Caco-2 (cell line): ENCODE results near the gene TRIM39. TPM values are rescaled to one million over a fixed set of nuclear protein-coding genes. Genes with fewer than 3 reads are reported as not detected.

Experiments
- BruUV-seq: library from RNA; stranded (reverse); fragments of 400-500 nt; replicated peaks from 2 replicates; lab custom pipeline; 2021; lab: Mats Ljungman, UMichigan
- CTCF ChIA-PET: fragments of 300-600 bp; sonication (Branson Sonifier 250); formaldehyde crosslinking; loops from one replicate; lab custom pipeline; 2022; ENCODE audit warnings: antibody characterized with exemption; lab: Charles Lee
- POLR2A ChIA-PET: fragments of 300-600 bp; sonication (Branson Sonifier 250); formaldehyde crosslinking; loops from one replicate; lab custom pipeline; 2022; ENCODE audit warnings: antibody characterized with exemption; lab: Charles Lee
- DNase-seq, 2 experiments: peaks; one replicate each; pipeline versions ENCODE4 v3.0.0 to v3.0.0-alpha.2; 2020 to 2022
- H3K27me3 ChIP-seq: replicated peaks from 2 replicates; pipeline ENCODE4 v1.6.0; 2011; ENCODE audit warnings: low read length; ENCODE audit not compliant: control insufficient read depth, insufficient read depth
- H3K36me3 ChIP-seq: 2 replicates; pipeline ENCODE4 v1.5.1; 2011; ENCODE audit warnings: low read length; ENCODE audit not compliant: control insufficient read depth, insufficient read depth
- H3K4me1 ChIP-seq: fragments of 250-450 bp; sonication (Bioruptor Pico); 2 replicates; pipeline ENCODE4 v1.5.1; 2020; ENCODE audit warnings: mild to moderate bottlenecking
- H3K4me3 ChIP-seq: 2 replicates; pipeline ENCODE4 v1.5.1; 2011; ENCODE audit warnings: low read depth, mild to moderate bottlenecking, control low read depth, low read length
- H3K9me3 ChIP-seq: fragments of 250-450 bp; sonication (Bioruptor Pico); 2 replicates; pipeline ENCODE4 v1.5.1; 2020; ENCODE audit warnings: mild to moderate bottlenecking, moderate library complexity
- H3K27ac Mint-ChIP-seq: one replicate; pipeline ENCODE4 v1.8.0; 2022; ENCODE audit warnings: mixed read lengths; ENCODE audit not compliant: unreplicated experiment
- H3K27me3 Mint-ChIP-seq: one replicate; pipeline ENCODE4 v1.8.0; 2022; ENCODE audit warnings: mixed read lengths; ENCODE audit not compliant: insufficient read depth, unreplicated experiment
- H3K36me3 Mint-ChIP-seq: one replicate; pipeline ENCODE4 v1.8.0; 2022; ENCODE audit warnings: mild to moderate bottlenecking, mixed read lengths; ENCODE audit not compliant: insufficient read depth, unreplicated experiment
- H3K4me1 Mint-ChIP-seq: one replicate; pipeline ENCODE4 v1.8.0; 2022; ENCODE audit warnings: low read depth, mixed read lengths; ENCODE audit not compliant: unreplicated experiment
- H3K4me3 Mint-ChIP-seq: one replicate; pipeline ENCODE4 v1.8.0; 2022; ENCODE audit warnings: mild to moderate bottlenecking, moderate library complexity, mixed read lengths; ENCODE audit not compliant: unreplicated experiment
- H3K9me3 Mint-ChIP-seq: one replicate; pipeline ENCODE4 v1.8.0; 2022; ENCODE audit warnings: mixed read lengths; ENCODE audit not compliant: unreplicated experiment
- intact Hi-C: fragments of 100-400 bp; cut with micrococcal nuclease; formaldehyde crosslinking; loops from one replicate; pipeline ENCODE4 v1.10.0; 2022; ENCODE audit not compliant: unreplicated experiment
- total RNA-seq: library from RNA; stranded (reverse); gene quantifications from 2 replicates; pipeline ENCODE4 v1.2.3, GENCODE V29; 2022
- TF ChIP-seq, protein P1 (sequence below), 2 experiments: fragments of 200-600 bp in 1 of 2; IDR thresholded peaks; 1 replicate in 1 of 2; 2 replicates in 1 of 2; pipeline versions ENCODE4 v1.5.1 to v1.8.0; 2011 to 2022; ENCODE audit warnings: antibody characterized with exemption in 1 of 2, control low read depth in 1 of 2, inconsistent platforms in 1 of 2, low read depth in 1 of 2, low read length in 1 of 2, mild to moderate bottlenecking in 1 of 2, moderate library complexity in 1 of 2; ENCODE audit not compliant: insufficient read depth in 1 of 2, severe bottlenecking in 1 of 2, unreplicated experiment in 1 of 2

The TRIM39 gene
- total RNA-seq, 1 experiment from 2014 or later, result 14.5 TPM

DNA sequence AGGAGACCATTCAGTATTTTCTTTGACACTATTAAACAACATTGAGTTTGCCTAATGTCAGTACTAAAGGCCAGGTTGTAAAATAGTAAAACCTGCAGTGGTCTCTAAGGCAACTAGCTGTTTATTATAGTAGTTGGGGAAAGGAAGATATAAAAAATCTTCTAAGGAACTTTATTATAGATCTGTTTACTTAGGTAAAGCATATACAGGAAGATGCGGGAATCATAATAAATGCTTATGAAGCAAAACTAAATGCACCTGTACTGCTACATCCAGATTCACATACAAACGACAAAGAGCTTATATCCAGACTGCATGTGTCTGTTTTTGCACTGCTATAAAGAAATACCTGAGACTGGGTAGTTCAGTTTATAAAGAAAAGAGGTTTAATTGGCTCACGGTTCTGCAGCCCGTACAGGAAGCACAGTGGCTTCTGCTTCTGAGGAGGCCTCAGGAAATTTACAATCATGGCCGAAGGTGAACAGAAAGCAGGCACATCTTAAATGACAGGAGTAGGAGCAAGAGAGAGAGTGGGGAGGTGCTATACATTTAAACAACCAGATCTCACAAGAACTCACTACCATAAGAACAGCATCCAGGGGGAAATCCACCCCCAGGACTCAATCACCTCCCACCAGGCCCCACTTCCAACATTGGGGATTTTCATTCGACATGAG is 8.7 kb upstream of the TRIM39 start:
- no peaks in the 10 kb centered on the region for H3K4me1 ChIP-seq
- H3K4me3 ChIP-seq, result no peak overlapping the region
- no peaks in the 10 kb centered on the region for H3K36me3 ChIP-seq
- POLR2A ChIA-PET, result no interaction called here
- Mint-ChIP-seq H3K36me3 (peaks cover 30% of the 10 kb centered on the region), H3K27ac (no peak overlapping the region), H3K27me3 (no peaks in the 10 kb centered on the region), H3K4me3 (no peak overlapping the region), H3K4me1 (no peaks in the 10 kb centered on the region), H3K9me3 (no peaks in the 10 kb centered on the region)
- CTCF ChIA-PET, result interaction anchor here (1.0 kb wide), 1 partner anchor 97 kb away, joined by 3 read pairs; no protein-coding TSS in a partner anchor
- H3K27me3 ChIP-seq, result no peaks in the 10 kb centered on the region
- BruUV-seq, result no TSS peak
- TF ChIP-seq, protein P1, sequence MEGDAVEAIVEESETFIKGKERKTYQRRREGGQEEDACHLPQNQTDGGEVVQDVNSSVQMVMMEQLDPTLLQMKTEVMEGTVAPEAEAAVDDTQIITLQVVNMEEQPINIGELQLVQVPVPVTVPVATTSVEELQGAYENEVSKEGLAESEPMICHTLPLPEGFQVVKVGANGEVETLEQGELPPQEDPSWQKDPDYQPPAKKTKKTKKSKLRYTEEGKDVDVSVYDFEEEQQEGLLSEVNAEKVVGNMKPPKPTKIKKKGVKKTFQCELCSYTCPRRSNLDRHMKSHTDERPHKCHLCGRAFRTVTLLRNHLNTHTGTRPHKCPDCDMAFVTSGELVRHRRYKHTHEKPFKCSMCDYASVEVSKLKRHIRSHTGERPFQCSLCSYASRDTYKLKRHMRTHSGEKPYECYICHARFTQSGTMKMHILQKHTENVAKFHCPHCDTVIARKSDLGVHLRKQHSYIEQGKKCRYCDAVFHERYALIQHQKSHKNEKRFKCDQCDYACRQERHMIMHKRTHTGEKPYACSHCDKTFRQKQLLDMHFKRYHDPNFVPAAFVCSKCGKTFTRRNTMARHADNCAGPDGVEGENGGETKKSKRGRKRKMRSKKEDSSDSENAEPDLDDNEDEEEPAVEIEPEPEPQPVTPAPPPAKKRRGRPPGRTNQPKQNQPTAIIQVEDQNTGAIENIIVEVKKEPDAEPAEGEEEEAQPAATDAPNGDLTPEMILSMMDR (IDR thresholded peaks at IDR 0.05; ENCODE audit: insufficient read depth in 1 of 2, low read depth in 1 of 2, low read length in 1 of 2, severe bottlenecking in 1 of 2, unreplicated experiment in 1 of 2), result no peak
- H3K9me3 ChIP-seq, result no peaks in the 10 kb centered on the region
- intact Hi-C loops, result no loop called here
- no peak for DNase-seq

DNA sequence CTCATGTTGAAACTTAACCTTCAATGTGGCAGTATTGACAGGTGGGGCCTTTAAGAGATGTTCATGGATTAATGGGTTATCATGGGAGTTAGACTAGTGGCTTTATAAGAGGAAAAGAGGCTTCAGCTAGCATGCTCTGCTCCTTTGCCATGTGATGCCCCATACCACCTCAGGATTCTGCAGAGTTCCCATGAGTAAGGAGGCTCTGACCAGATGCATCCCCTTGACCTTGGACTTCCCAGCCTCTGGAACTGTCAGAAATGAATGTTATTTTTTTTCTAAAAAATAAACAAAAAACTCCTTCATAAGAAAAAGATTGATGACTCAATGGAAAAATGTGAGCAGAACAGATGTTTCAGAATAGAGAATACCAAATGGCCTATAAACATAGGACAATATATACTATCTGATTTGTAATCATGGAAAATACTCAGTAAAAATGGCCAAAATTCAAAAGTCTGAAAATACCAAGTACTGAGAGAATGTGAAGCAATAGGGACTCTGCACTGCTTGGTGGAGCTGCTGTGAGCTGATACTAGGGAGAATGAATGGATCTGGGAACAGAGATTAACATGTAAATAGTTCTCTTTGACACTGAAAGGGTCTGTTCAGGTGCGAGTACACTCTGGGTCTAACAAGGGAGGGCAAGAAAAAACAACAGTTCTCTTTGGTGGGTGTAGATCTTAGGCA is 7.4 kb upstream of the TRIM39 start:
- no peaks in the 10 kb centered on the region for H3K36me3 ChIP-seq
- no peak for DNase-seq
- H3K4me3 ChIP-seq, result no peak overlapping the region
- ChIA-PET CTCF (no interaction called here), POLR2A (no interaction called here)
- H3K9me3 ChIP-seq, result no peaks in the 10 kb centered on the region
- Mint-ChIP-seq H3K9me3 (no peaks in the 10 kb centered on the region), H3K4me3 (no peak overlapping the region), H3K27ac (no peak overlapping the region), H3K4me1 (peaks cover 1% of the 10 kb centered on the region), H3K36me3 (peaks cover 21% of the 10 kb centered on the region), H3K27me3 (no peaks in the 10 kb centered on the region)
- no peaks in the 10 kb centered on the region for H3K27me3 ChIP-seq
- intact Hi-C loops, result no loop called here
- peaks cover 3% of the 10 kb centered on the region; the same call in 1 of the 2 replicates for H3K4me1 ChIP-seq
- no TSS peak for BruUV-seq
- TF ChIP-seq, protein P1 (IDR thresholded peaks at IDR 0.05; ENCODE audit: insufficient read depth in 1 of 2, low read depth in 1 of 2, low read length in 1 of 2, severe bottlenecking in 1 of 2, unreplicated experiment in 1 of 2), result no peak

DNA sequence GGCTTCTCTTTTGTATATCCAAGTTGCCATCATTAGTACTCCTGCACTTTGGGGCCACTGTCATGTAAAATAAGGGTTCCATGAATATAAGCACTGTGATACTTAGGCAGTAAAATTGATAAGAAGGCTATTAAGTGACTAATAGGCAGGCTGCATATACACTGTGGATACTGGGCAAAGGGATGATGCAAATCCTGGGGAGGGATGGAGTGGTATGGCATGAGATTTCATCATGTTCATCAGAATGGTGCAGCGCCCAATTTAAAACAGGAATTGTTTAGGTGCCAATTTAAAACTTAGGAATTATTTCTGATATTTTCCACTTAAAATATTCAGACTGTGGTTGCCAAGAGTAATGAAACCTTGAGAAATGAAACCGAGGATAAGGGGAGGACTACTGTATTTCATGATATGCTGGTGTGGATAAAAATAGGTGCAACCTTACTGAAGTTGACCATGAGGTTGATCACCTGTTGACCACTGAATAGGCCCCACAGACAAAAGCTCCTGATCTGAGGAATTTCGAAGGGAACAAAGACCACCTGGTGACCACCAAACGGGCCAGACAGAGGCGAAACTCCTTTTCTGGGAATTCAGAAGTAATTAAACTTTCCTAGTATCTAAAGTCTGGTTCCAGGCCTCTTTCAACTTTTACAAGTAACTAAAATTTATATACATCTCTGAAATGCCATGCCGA is 4.9 kb upstream of the TRIM39 start:
- H3K4me1 ChIP-seq, result peaks cover 10% of the 10 kb centered on the region
- CTCF ChIA-PET, result no interaction called here
- peaks cover 12% of the 10 kb centered on the region for H3K4me1 Mint-ChIP-seq
- no peaks in the 10 kb centered on the region for H3K36me3 ChIP-seq
- H3K27me3 ChIP-seq, result no peaks in the 10 kb centered on the region
- no peaks in the 10 kb centered on the region for H3K9me3 ChIP-seq
- no peak overlapping the region for H3K27ac Mint-ChIP-seq
- H3K27me3 Mint-ChIP-seq, result no peaks in the 10 kb centered on the region
- no peak overlapping the region for H3K4me3 ChIP-seq
- no peaks in the 10 kb centered on the region for H3K9me3 Mint-ChIP-seq
- no peak overlapping the region for H3K4me3 Mint-ChIP-seq
- no peak for DNase-seq
- intact Hi-C loops, result no loop called here
- POLR2A ChIA-PET, result no interaction called here
- H3K36me3 Mint-ChIP-seq, result peaks cover 44% of the 10 kb centered on the region
- BruUV-seq, result no TSS peak
- TF ChIP-seq, protein P1 (IDR thresholded peaks at IDR 0.05; ENCODE audit: insufficient read depth in 1 of 2, low read depth in 1 of 2, low read length in 1 of 2, severe bottlenecking in 1 of 2, unreplicated experiment in 1 of 2), result no peak
